ENCODE data around the gene TNNI2.

The TNNI2 gene

GRCh38 chr11:1864831-1865665, 26.3 kb downstream of the TNNI2 start:
- Histone ChIP-seq H3K27ac (no peak overlapping the region), H3K9me3 (ENCODE audit: low read depth, low read length) (no peaks in the 10 kb centered on the region), H3K36me3 (ENCODE audit: insufficient read depth, low read length) (no peaks in the 10 kb centered on the region), H3K4me3 (no peak overlapping the region), H3K9ac (ENCODE audit: insufficient read length) (no peak overlapping the region)
- TF ChIP-seq EZH2 (IDR thresholded peaks at IDR 0.05) (no peak), POLR2AphosphoS5 (IDR thresholded peaks at IDR 0.05; ENCODE audit: borderline replicate concordance, low read depth, low read length) (no peak), FOXP2 (optimal IDR thresholded peaks at IDR 0.05; ENCODE audit: control extremely low read depth, extremely low read length, insufficient read depth) (no peak)
- no peak for DNase-seq (ENCODE audit: low read depth, low spot score)

DNA sequence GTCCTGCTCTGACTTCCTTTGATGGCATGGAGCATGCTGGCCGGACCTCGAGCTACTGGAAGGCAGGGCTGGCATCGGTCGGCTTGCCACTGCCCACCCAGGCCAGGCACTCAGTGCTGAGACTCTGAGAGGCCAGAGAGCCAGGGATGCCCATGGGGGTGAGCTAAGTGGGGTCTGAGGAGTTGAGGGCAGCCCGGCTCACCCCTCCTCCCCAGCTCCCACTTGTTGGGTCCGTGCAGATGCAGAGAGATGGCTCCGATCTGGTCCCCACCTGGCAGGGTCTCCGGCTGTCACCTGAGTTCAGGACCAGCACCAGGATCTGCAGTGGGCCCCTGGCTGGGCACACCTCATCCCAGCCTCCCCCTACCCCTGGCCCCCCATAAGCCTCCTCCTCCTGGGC, 27.4 kb downstream of the TNNI2 start:
- Histone ChIP-seq H3K9ac (ENCODE audit: insufficient read length) (no peak overlapping the region), H3K9me3 (ENCODE audit: low read depth, low read length) (no peaks in the 10 kb centered on the region), H3K27ac (no peak overlapping the region), H3K4me3 (no peak overlapping the region), H3K36me3 (ENCODE audit: insufficient read depth, low read length) (no peaks in the 10 kb centered on the region)
- TF ChIP-seq FOXP2 (optimal IDR thresholded peaks at IDR 0.05; ENCODE audit: control extremely low read depth, extremely low read length, insufficient read depth) (no peak), EZH2 (IDR thresholded peaks at IDR 0.05) (no peak), POLR2AphosphoS5 (IDR thresholded peaks at IDR 0.05; ENCODE audit: borderline replicate concordance, low read depth, low read length) (no peak)
- DNase-seq (ENCODE audit: low read depth, low spot score): no peak

- no peaks in the 10 kb centered on the region for H3K36me3 ChIP-seq (ENCODE audit: insufficient read depth, low read length)
- H3K9ac ChIP-seq (ENCODE audit: insufficient read length): no peak overlapping the region
- no peak overlapping the region for H3K4me3 ChIP-seq
- H3K9me3 ChIP-seq (ENCODE audit: low read depth, low read length): no peaks in the 10 kb centered on the region
- DNase-seq (ENCODE audit: low read depth, low spot score): no peak
- H3K27ac ChIP-seq: no peak overlapping the region
- TF ChIP-seq POLR2AphosphoS5 (IDR thresholded peaks at IDR 0.05; ENCODE audit: borderline replicate concordance, low read depth, low read length) (no peak), FOXP2 (optimal IDR thresholded peaks at IDR 0.05; ENCODE audit: control extremely low read depth, extremely low read length, insufficient read depth) (no peak), EZH2 (IDR thresholded peaks at IDR 0.05) (no peak)
These were observed 28.0 kb downstream of the TNNI2 start for GRCh38 chr11:1866776-1867175.

DNA sequence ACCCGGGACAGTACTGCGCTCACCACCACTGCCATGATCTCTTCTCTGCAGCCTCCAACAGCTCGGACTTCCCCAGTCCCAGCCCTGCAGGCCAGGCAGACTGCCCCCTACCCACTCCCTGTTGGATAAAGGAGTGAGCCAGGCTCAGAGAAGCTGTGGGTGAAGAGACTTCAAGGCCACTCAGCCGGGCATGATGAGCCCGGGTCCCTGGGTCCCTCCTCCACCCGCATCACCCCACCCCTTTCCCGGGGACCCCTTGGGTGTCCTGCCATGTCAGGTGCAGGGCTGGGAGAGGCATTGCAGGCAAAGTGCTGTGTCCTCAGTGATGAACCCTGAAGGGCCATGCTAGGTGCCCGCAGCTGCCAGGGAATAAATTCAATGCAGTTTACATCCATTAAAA, 28.6 kb downstream of the TNNI2 start:
- Histone ChIP-seq H3K4me3 (no peak overlapping the region), H3K27ac (no peak overlapping the region), H3K9ac (ENCODE audit: insufficient read length) (no peak overlapping the region), H3K9me3 (ENCODE audit: low read depth, low read length) (no peaks in the 10 kb centered on the region), H3K36me3 (ENCODE audit: insufficient read depth, low read length) (no peaks in the 10 kb centered on the region)
- TF ChIP-seq FOXP2 (optimal IDR thresholded peaks at IDR 0.05; ENCODE audit: control extremely low read depth, extremely low read length, insufficient read depth): no peak
- TF ChIP-seq POLR2AphosphoS5 (IDR thresholded peaks at IDR 0.05; ENCODE audit: borderline replicate concordance, low read depth, low read length): no peak
- no peak for TF ChIP-seq EZH2 (IDR thresholded peaks at IDR 0.05)
- DNase-seq (ENCODE audit: low read depth, low spot score): no peak

DNA sequence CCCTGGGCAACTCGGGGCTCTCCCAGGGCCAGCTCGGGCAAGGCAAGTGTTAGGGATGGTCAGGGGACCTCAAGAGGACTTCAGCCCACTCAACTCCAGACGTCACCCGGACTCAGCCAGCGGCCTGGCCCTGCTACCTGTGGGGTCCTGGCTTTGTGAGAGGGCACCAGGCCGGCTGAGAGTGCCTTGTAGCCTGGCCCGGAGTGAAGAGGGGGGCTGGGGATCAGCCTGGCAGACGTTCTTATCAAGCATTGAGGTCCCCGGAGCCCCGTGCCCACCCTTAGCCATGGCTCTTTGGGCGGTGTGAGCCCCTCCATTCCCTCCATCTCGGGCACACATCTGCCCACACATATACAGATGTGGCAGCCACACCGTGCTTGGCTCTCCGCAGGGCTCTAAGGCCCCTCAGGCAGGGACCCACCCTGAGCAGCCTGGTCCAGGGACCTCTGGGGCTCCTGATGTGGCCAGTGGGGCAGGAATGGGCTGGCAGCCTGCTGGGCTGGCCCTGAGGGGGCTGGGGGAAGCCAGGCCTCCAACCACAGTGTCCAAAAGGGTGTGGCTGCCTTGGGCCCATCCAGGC, 29.4 kb downstream of the TNNI2 start:
- Histone ChIP-seq H3K9me3 (ENCODE audit: low read depth, low read length) (no peaks in the 10 kb centered on the region), H3K27ac (no peak overlapping the region), H3K4me3 (no peak overlapping the region), H3K9ac (ENCODE audit: insufficient read length) (no peak overlapping the region), H3K36me3 (ENCODE audit: insufficient read depth, low read length) (no peaks in the 10 kb centered on the region)
- no peak for TF ChIP-seq FOXP2 (optimal IDR thresholded peaks at IDR 0.05; ENCODE audit: control extremely low read depth, extremely low read length, insufficient read depth)
- no peak for TF ChIP-seq POLR2AphosphoS5 (IDR thresholded peaks at IDR 0.05; ENCODE audit: borderline replicate concordance, low read depth, low read length)
- TF ChIP-seq EZH2 (IDR thresholded peaks at IDR 0.05): no peak
- no peak for DNase-seq (ENCODE audit: low read depth, low spot score)

DNA sequence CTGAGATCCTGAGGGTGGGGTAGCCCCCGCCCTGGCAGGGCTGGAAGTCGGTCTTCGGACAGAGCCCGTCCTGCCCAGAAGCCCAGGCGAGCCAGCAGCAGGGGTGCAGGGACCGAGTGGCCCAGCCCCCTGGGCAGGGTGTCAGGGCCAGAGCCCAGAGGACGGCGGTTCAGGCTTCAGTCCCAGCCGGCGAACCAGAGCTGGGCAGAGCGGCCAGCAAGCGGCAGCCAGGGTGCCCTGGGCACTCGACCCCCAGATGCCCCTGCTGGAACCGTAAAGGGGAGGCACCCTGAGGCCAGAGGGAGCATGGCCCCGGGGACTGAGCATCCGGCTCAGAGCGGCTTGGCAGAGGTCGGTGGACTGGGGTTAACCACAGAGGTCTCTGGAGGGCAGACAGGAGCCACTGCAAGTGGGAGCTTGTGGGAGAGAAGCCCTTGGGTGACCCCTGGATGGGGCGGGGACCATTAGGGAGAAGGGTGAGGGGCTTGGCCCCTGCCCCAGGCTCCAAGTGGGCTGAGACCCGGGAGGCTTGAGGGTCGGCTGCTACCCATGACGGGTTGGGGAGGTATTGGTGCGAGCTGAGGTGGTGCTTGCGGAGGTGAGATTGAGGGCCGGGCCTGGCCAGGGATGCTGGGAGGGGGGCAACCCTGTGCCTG, 30.0 kb downstream of the TNNI2 start:
- Histone ChIP-seq H3K4me3 (no peak overlapping the region), H3K36me3 (ENCODE audit: insufficient read depth, low read length) (no peaks in the 10 kb centered on the region), H3K9ac (ENCODE audit: insufficient read length) (no peak overlapping the region), H3K27ac (no peak overlapping the region), H3K9me3 (ENCODE audit: low read depth, low read length) (no peaks in the 10 kb centered on the region)
- no peak for TF ChIP-seq FOXP2 (optimal IDR thresholded peaks at IDR 0.05; ENCODE audit: control extremely low read depth, extremely low read length, insufficient read depth)
- TF ChIP-seq EZH2 (IDR thresholded peaks at IDR 0.05): no peak
- no peak for TF ChIP-seq POLR2AphosphoS5 (IDR thresholded peaks at IDR 0.05; ENCODE audit: borderline replicate concordance, low read depth, low read length)
- no peak for DNase-seq (ENCODE audit: low read depth, low spot score)

DNA sequence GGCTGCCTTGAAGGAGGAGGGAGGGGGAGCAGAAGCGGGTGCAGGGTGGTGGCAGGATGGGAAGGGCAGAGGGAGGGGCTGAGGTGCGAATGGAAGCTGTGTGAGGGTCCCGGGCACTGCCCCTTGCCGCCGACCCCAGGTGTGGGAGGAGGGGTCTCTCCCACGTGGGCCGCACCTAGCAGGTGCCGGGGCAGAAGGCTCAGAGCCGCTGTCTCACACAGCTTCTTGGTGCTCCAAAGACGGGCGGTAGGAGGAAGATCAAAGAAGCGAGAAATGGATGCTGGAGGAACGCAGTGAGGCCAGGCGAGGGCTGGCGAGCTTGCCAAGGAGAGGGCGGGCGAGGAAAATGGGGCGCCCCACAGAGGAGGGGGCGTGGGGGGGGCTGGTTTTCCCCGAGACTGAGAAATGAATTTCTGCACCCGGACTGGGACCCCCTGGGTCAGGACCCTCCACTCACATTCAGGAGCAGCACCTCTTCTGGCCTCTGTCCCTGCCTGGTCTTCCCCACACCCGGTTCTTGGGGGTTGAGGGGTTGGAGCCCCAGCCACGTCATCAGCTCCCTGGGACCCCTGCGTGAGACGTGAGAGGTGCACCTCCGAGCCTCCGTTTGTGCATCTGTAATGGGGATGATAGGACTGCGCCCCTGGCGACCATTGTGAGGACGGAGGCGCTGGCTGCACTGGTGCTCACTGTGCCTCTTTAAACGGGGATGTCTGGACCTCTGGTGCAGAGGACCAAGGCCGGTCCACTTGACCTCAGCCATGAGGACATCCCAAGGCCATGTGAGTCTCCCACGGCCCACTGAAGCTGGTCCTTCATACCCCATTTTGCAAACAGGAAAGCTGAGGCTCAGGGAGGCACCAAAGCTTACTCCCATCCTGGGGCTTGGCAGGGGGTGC, 30.9 kb downstream of the TNNI2 start:
- no peaks in the 10 kb centered on the region for H3K9me3 ChIP-seq (ENCODE audit: low read depth, low read length)
- no peaks in the 10 kb centered on the region for H3K36me3 ChIP-seq (ENCODE audit: insufficient read depth, low read length)
- TF ChIP-seq EZH2 (IDR thresholded peaks at IDR 0.05) (no peak), FOXP2 (optimal IDR thresholded peaks at IDR 0.05; ENCODE audit: control extremely low read depth, extremely low read length, insufficient read depth) (no peak), POLR2AphosphoS5 (IDR thresholded peaks at IDR 0.05; ENCODE audit: borderline replicate concordance, low read depth, low read length) (no peak)
- H3K9ac ChIP-seq (ENCODE audit: insufficient read length): no peak overlapping the region
- no peak overlapping the region for H3K4me3 ChIP-seq
- no peak overlapping the region for H3K27ac ChIP-seq
- no peak for DNase-seq (ENCODE audit: low read depth, low spot score)
